GM21717 (cell line): ENCODE data around the gene DIPK1A.

Experiments used
- ATAC-seq: cut with Tn5 transposase; IDR thresholded peaks from one replicate; pipeline ENCODE4 v1.9.1; 2021; ENCODE audit warnings: mild to moderate bottlenecking, moderate library complexity; ENCODE audit not compliant: unreplicated experiment

DIPK1A gene

GRCh38 chr1:92961131-92961895 lies at the start of gene DIPK1A:
DIPK1A (minus strand) TSS chr1:92961462; CDS start chr1:92961429, 33 bp downstream.
- peak; percentile 33 for ATAC-seq

- ATAC-seq, result no peak
Measured at GRCh38 chr1:93007941-93008577, 46.8 kb upstream of the DIPK1A start.

GRCh38 chr1:93005252-93005598 lies 44.0 kb upstream of the DIPK1A start:
- no peak for ATAC-seq

GRCh38 chr1:93004566-93005251 lies 43.4 kb upstream of the DIPK1A start:
- no peak for ATAC-seq

- no peak for ATAC-seq
Measured at GRCh38 chr1:93003981-93004380, 42.7 kb upstream of the DIPK1A start.

- ATAC-seq, result no peak
Measured at GRCh38 chr1:93002781-93003180, 41.5 kb upstream of the DIPK1A start.

GRCh38 chr1:93001893-93002292 lies 40.6 kb upstream of the DIPK1A start:
- ATAC-seq, result no peak

GRCh38 chr1:93000751-93001175 lies 39.5 kb upstream of the DIPK1A start:
- ATAC-seq, result no peak

- ATAC-seq, result no peak
Measured at GRCh38 chr1:93000291-93000690, 39.0 kb upstream of the DIPK1A start.

GRCh38 chr1:92998821-92999220 lies 37.6 kb upstream of the DIPK1A start:
- no peak for ATAC-seq

GRCh38 chr1:92995441-92996430 lies 34.5 kb upstream of the DIPK1A start:
- ATAC-seq, result no peak

- peak; percentile 77 for ATAC-seq
Measured at GRCh38 chr1:92994105-92994712, 32.9 kb upstream of the DIPK1A start.

GRCh38 chr1:92993581-92993980 lies 32.3 kb upstream of the DIPK1A start:
- no peak for ATAC-seq

GRCh38 chr1:92992877-92993276 lies 31.6 kb upstream of the DIPK1A start:
- no peak for ATAC-seq

- ATAC-seq, result no peak
Measured at GRCh38 chr1:92992054-92992453, 30.8 kb upstream of the DIPK1A start.

GRCh38 chr1:92990828-92991227 lies 29.6 kb upstream of the DIPK1A start:
- ATAC-seq, result no peak

- no peak for ATAC-seq
Measured at GRCh38 chr1:92989936-92990583, 28.8 kb upstream of the DIPK1A start.

GRCh38 chr1:92989253-92989652 lies 28.0 kb upstream of the DIPK1A start:
- ATAC-seq, result no peak

GRCh38 chr1:92987462-92987861 lies 26.2 kb upstream of the DIPK1A start:
- no peak for ATAC-seq

GRCh38 chr1:92985101-92985500 lies 23.8 kb upstream of the DIPK1A start:
- no peak for ATAC-seq
